DMS79 (cell line): ENCODE data around the gene CACNA2D3.

Experiments used
- DNase-seq: peaks from one replicate; lab custom pipeline; 2025; lab: John Stamatoyannopoulos, UW

CACNA2D3 gene

DNA sequence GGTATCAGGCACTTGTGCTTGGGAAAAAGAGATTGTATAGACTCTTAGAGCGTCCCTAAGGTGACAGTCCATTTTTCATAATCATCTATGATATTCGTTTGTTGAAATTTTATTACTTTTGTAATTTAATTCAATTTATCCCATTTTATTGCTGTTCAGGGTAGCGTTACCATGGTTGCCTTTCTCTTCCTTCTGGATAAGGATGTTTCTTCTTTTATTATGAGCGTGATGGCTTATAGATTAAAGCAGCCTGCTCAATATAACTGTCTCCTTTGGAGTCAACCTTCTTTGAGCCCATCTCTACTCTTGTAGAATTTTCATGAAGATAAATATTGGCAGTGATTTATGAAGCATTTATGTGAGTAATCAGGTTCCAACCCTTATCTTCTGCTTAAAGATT, 623.5 kb downstream of the CACNA2D3 start:
- no peak for DNase-seq

DNA sequence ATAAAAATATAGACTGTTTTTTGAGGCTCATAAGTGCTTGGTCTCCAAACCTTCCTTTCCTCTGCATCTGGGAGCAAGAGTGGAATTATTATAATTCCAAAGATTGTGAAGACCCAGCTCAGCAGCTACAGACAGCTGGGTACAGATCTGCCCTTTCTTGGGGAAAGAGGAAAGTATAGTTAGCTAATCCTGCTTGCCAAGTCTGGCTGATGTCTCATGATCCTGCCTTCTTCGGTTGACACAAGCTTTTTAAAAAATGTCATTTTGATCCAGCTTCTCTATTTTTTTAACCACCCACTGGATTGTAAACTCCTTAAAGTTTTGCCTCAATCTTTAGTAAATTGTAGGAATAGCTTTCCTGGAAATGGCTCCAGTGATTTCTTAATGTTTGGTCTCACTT, 624.4 kb downstream of the CACNA2D3 start:
- no peak for DNase-seq

DNA sequence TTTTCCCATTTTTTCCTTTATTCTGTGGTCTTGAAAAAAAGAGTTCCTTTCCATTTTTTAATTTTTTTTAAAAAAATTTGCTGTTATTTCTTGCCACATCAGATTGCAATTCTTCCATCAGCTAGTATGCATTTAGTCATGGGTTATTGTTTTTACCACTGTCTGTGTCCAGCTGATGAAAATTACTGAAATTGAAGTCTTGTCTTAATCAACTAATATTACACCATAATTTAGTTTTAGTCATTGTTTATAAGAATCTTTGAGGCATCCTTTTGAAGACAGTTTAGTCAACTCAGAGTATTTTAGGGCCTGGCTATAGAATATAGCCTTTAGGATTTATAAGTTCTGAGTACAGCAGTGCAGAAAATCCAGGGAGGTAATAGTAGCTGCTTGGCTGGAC, 633.4 kb downstream of the CACNA2D3 start:
- DNase-seq: no peak

DNA sequence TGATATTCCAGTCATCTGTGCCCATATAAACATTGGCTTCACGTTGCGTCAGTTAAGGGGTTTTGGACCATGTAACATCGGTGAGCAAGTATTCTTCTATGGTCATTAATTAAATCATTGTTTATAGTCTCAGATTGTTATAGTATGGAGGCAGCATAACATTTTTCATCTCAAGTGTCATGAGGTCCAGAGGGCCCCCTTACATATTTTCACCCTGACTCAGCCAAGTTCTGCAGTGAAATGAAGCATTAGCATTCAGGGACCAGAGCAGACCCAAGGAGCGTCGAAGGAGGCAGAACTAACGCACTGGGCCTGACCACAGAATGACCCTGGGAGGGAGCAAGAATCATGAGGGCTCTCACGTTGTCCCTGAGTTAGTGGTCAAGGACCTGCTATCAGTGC, 634.0 kb downstream of the CACNA2D3 start:
- peak; percentile 35 for DNase-seq

DNA sequence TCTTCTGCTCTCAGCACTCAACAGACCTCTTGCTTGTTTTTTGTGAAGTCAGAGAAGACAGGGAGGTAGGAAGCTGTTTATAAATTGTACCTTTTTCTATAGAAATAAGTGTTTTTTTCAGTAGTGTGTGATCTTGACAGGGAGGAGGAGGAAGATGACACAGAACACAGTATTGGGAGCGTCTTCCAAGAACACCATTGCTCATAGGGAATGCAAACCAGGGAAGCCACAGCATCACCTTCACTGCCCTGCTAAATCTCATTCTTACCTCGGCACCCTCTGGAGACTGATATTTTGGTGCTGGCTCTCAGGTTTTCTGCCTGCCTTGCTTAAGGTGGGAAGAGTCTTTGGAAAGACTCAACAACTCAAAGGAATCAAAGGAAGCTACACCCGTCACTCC, 636.1 kb downstream of the CACNA2D3 start:
- DNase-seq: no peak

DNA sequence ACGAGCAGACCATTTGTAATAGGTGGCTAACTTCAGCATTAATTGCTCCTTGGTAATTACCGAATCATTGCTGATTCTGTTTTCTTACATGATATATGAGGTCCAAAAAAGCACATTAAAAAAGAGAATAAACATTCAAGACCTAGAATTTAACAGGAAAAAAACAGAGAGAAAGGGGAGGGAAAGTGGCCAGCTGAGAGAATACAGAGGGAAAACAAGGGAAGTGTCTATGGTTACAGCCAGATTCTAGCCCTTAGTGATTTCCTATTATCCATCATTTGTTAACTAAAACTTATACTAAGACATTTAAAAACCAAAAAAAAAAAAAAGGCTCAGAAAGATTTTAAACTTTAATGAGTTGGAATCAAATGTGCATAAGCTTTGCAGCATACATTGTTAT, 636.8 kb downstream of the CACNA2D3 start:
- no peak for DNase-seq

DNA sequence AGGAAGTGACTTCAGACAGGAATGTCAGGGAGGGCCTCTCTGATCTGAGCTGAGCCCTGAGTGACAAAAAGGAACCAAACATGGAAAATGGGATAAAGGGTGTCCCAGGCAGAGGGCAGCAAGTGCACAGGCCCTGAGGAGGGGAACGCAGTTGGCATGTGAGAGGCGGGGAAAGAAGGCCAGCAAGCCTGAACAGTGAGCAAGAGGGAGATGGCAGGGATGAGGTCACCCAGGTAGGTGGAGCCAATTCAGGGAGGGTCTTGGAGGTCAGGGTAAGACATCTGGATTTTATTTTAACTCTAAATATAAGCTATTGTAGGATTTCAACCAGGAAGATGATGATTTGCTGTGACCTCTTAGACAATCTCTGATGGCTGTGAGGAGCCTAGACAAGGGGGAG, 637.8 kb downstream of the CACNA2D3 start:
- no peak for DNase-seq

DNA sequence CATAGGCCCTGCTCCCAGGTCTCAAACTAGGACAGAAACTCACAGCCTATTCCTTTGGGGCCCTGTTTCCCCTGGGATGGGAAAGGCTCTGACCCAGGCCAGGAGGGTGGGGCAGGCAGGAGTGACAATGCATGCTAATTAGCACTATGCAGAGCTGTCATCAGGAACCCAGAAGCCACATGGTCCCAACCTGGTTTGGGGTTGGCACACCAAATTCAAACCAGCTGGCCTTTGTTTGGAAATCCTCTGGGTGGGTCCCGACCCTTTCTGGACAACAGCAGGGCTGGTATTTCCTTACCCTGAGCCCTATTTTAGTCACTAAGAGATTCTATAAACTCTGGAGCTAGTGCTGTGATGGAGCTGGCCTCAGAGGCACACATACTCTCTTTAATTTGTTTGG, 639.3 kb downstream of the CACNA2D3 start:
- no peak for DNase-seq

DNA sequence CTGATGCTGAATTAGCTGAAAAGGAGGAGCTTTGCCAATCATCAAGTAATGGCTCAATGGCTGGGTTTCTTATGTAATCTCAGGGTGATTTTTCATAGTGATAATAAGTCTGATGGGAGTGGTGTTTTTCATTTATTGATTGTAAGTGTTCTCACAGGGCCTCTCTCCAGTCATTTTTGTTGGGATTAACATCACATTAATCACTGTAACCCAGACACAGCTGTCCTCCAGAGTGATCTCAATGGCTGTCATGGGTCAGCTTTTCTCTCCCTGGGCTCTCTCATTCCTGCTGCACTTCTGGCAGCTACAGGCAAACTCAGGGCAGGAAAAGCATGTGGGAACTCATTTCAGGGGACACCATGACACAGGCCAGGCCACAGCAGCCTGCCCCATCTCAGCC, 642.6 kb downstream of the CACNA2D3 start:
- DNase-seq: no peak

DNA sequence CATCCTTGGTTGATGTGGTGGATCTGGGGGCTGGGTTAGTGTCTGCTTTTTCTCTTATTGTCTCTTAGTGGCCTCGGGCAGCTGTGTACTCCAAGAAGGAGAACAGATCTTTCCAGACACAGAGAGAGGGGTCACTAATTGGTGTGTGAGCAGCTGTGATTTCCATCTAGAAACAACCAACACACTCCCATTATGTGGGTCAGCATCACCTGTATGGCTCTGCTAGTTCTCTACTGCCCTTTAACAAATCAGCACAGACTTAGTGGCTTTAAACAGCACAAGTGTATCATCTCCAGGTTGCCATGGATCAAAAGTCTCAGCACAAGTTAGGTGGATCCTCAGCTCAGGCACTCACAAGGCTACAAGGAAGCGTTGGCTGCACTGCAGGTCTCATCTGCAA, 648.7 kb downstream of the CACNA2D3 start:
- no peak for DNase-seq

DNA sequence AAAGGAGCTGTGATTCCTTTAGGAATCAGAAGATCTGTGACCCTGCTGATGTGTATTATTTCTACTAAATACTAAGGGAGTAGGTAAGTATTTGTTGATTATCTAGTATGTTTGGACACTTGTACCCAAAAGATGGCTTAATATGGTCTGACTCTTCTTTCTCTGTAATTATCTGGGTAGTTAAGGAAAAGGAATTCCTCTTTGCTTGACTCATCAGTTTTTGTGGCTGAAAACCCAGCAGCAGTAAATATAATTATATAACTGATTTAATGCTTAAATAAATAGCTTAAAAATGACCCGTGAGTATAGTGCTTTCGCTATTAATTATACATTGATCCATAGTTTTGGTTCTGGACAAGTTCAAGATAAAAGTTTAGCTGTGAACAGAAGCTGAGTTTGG, 649.7 kb downstream of the CACNA2D3 start:
- DNase-seq: no peak

DNA sequence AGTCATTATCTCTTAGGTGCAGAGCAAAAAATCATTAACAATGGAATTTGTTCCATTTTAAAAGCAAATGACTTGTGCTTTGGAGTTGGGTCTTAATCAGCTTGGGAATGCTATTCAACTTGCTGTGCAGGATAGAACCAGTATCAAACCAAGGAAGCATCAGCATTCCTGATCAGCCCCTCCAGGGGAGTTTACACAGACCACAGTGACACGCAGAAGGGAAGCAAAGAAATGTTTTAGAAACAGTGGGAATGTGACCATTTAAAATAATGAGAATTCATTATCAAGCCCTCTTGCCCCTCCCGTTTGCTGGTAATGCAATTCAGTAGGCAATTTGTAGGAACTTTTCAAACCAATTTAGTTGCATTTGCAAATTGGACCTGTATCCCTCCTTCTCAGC, 650.4 kb downstream of the CACNA2D3 start:
- DNase-seq: no peak

DNA sequence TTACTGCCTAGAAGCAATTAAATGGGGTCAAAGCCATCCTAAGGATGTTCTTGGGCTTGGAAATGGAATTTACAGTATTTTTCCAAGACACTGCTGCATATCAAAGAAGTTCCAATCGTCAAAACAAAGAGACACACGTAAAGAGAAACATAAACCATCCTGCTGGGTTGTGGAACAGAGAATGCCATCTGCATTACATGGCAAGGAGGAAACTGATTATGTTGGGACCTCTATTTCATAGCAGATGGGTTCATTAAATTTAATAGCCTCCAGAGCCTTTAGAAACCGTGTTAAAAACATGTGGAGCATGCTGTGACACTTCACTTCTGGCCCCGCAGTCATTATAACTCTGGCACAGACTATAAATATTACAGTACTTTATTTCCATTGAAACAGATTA, 650.9 kb downstream of the CACNA2D3 start:
- no peak for DNase-seq

DNA sequence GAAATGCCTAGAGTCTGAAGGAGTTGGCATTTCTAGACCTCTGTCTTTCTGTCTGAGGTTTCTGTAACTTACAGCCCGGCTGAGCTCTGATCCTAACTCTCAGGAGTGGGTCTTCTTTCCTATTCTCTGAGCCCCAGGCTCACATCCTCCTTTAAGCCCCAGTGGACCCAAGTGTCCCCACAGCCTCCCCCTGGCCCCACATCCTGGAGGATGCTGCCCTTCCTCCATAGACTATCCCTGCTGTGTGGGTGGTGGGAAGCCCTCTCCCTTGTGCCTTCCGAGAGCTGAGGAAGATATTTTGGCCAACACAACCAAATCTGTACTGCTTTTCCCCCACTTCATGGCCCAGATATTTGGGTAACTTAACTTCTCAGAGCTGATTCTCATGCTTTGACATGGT, 654.2 kb downstream of the CACNA2D3 start:
- no peak for DNase-seq

DNA sequence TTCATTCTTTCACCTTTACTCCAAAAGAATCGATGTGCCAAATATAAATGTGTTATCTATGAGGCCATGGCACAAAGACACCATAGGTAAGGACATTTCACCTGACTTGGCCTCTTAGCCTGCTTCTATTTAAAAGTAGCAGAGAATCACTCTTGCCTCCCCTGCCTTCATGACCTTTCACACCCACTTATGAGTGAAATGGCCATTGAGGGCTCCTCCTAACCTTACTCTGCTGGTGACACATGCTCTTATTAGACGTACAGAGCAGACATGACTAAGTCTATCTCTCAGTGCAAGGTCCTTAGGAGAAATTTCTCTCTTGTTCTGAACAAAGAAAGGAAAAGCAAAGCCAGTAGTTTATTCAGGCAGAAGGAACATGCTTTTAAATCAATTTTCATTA, 654.8 kb downstream of the CACNA2D3 start:
- no peak for DNase-seq

DNA sequence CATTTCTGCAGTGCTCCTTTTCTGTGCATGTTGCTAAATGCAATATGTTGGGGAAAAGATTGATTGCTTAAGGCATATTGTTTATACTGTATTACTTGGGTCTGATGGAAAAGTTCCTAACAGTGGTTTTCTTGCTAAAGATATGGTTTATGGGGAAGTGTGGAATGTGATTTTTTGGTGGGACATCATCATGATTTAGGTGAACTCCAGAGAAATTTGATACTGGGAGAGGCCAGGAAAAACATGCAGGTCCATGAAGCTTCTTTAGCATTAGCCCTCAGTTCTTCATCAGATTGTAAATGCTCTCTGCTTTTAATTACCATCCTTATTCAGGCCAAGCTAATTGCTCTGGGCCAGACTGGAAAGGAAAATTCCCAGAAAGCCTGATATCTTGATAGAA, 658.0 kb downstream of the CACNA2D3 start:
- no peak for DNase-seq

DNA sequence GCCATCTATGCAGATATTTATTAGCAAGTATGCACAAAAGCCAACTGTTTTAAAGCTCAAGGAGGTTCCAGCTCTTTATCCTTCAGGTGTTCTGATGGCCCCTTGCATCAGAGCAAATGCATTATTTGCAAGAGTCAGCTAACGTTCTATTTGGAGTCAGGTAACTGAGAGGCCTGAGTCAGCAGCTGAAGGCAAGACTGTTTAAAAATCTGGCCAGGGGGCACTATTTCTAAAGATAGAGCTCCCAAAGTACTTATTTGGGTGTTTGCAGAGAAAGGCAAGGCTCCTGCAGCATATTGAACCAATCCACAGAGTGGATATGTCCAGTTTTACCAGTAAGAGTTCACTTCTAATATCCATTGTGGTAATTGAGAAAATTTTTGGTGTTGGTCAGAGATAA, 659.4 kb downstream of the CACNA2D3 start:
- DNase-seq: no peak

DNA sequence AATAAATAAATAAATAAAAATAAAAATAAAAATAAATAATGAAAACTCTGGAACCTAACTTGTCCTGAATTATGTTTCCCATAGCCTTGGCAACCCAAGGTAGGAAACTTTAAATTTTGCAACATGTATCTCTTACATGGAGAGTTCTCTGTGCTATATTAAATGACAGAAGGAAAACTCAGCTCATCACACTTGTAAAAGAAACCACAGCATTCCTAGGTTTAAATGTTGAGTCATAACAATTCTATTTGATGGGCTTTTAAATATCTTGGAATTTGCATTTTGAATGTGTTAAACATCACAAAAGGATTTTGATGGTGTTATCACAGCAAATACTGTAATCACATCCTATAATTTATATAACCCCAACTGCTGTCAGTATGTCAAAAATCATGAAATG, 661.3 kb downstream of the CACNA2D3 start:
- no peak for DNase-seq

DNA sequence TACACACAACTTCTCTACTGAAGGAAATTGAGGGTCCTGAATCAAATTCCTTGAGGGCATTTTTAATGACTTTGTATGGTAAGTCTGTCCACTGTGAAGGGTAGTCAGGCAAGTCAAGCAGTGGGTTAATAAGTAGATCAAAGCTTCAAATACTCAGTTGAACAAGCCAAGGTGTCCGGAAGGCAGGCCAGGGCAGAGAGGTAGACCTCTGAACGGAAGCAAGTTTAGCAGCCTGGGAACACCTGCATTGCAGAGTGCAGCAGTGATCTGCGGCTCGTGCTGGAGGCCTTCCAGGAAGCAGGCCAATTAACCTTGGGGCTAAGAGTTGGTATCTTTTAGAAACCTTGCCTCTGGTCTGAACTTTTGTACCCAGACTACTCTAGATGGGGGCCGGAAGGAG, 661.7 kb downstream of the CACNA2D3 start:
- no peak for DNase-seq

DNA sequence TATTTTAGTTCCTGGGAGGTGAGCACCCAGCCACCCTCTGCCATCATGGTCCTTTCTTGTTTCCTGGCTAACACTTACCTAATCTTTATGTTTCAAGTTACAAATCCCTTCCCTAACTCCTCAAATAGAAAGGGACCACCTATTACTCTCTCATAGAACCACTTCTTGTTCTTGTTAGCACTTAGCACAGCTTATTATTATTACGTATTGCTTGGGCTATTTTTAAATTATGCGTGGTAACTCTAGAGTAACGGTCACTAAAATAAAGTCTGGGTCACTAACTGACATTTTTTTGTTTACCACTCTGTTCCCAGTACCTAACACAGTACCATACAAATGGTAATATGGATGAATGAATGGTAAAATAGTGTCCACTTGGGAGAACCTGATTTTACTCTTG, 663.6 kb downstream of the CACNA2D3 start:
- no peak for DNase-seq

DNA sequence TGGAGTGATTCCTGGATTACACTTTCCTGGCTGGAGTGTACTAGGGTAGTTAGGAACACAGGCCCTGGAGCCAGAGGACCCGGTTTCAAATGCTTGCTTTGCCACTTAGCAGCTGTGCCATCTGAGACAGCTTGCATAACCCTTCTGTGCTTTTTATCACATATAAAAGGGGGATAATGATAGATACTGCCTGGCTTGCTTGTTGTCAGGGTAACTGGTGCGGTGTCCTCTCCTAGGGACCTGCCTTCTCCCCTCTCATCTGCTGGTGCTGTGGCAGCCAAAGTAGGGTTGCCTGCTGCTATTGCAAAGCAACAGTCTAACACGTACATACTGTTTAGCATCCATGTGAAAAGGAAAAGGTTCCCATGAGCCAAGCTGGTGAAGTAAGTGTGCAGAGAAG, 667.7 kb downstream of the CACNA2D3 start:
- no peak for DNase-seq

DNA sequence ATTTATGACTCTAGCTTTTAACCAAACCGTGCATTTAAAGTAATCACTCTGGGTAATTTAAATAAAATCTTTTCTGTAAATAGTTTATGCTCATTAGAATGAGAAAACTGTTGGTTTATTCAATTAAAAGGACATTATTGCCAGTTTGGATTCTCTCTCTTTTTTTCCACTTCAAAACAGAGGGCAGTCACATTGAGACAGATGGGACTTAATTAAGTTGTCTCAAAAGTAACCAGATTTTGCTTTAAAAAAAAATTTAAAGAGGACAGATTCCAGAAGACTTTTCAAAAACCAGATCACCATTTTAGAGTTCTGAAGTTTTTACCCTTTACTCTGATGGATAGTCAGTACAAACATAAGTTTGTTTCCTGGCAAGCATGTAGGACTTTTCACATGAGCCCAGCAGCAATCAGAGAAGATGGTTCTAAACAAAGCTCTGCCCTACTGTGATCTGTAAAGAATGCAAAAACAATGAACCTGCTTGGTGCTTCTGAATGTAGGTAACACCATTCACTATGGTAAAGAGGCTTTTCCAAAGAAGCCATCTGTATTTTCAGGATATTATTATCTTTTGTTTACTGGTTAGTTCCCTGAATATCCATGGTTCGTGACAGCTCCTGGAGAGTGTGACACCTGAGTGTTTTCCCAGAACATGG, 669.3 kb downstream of the CACNA2D3 start:
- no peak for DNase-seq

DNA sequence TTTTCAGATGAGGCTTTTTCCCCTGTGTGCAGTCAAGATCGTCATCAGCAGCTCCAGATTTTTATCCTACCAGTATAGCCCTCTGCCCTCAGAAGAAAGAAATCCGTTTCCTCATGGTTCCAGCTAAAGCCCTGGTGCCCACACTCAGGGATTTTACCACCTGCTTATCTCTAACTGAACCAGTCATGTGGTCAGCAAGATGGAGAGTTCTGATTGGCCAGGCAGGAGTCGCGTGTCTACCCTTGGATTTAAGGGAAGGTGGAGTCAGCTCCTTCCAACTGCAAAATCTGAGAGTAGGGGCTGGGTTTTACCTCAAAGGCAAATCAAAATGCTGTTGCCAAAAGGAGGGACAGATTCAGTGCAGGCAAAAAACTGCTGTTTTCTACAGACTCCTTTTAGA, 670.2 kb downstream of the CACNA2D3 start:
- no peak for DNase-seq

DNA sequence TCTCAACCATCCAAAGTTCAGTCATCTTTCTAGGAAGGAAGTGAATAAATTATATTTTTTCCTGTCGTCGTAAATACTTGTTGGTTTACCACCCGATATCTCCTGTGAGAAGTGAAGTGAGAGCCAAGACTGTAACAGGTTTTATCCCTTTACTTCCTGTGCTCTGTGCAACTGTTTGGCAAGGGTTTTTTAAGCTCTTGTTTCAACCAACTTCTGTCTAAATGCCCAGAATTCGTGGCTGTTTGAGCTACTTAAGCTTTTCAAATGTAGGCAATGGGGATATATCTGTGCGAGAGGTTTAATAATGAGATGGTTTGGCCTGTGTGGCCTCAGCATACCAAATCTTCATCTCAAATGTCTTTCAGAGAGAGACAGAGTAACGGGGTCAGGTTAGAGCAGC, 670.8 kb downstream of the CACNA2D3 start:
- no peak for DNase-seq

DNA sequence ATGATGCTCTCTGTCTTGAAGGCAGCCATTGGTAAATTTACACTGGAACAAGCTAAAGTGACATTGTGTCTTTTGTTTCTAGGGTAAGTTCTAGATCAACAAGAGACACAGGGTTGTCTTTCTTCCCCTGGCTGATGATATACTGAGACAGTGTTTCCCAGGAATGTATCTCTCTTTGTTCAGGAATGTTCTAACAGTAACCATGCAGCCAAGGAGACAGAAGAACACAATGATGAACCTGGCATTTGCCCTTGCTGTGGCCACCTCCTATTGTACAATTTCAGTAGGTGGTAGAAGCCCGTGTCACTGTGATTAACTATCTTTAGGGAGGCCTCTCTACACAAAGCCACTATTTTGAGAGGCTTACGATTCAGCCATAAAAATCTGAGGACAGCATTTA, 674.8 kb downstream of the CACNA2D3 start:
- DNase-seq: no peak
